Activated T-helper 1 cell treated with anti-CD3 and anti-CD28 coated beads, Interleukin-12 subunit alpha, Interleukin-12 subunit beta, Interleukin-2, Interleukin-4 antibody, amounts not matched to agents 30 ng/mL and 10 ng/mL and 1 ng/mL, durations not matched to agents 14 hours and 24 hours and 36 hours (primary cell): ENCODE data around the gene WDR20. TPM values are rescaled to one million over a fixed set of nuclear protein-coding genes. Genes with fewer than 3 reads are reported as not detected.
"Not testable (repeated sequence)": the region's sequence is repeated elsewhere in the genome, so short reads cannot be mapped to it uniquely, and the experiment has no call there.

Source experiments
- DNase-seq: peaks from one replicate; pipeline ENCODE4 v3.0.0; 2021; ENCODE audit warnings: low spot score
- H3K27ac Mint-ChIP-seq: one replicate; pipeline ENCODE4 v1.8.0; 2021; ENCODE audit warnings: mild to moderate bottlenecking, mixed read lengths
- H3K27me3 Mint-ChIP-seq: one replicate; pipeline ENCODE4 v1.8.0; 2022; ENCODE audit warnings: mild to moderate bottlenecking, moderate library complexity, mixed read lengths; ENCODE audit not compliant: insufficient read depth
- H3K36me3 Mint-ChIP-seq: one replicate; pipeline ENCODE4 v1.8.0; 2021; ENCODE audit warnings: low read depth, mixed read lengths
- H3K4me1 Mint-ChIP-seq: one replicate; pipeline ENCODE4 v1.8.0; 2021; ENCODE audit warnings: low read depth, mixed read lengths
- H3K4me3 Mint-ChIP-seq: one replicate; pipeline ENCODE4 v1.8.0; 2021; ENCODE audit warnings: mild to moderate bottlenecking, moderate library complexity, mixed read lengths
- H3K9me3 Mint-ChIP-seq: one replicate; pipeline ENCODE4 v1.8.0; 2021; ENCODE audit warnings: mixed read lengths
- intact Hi-C: fragments of 100-400 bp; cut with micrococcal nuclease; formaldehyde crosslinking; loops from one replicate; pipeline ENCODE4 v1.15.1; 2024
- total RNA-seq: library from RNA; stranded (reverse); gene quantifications from 2 replicates; pipeline ENCODE4 v1.2.3, GENCODE V29; 2022

The WDR20 gene
- total RNA-seq, 1 donor from 2014 or later: 33.9 TPM

- H3K27ac Mint-ChIP-seq: no peak overlapping the region
- no peaks in the 10 kb centered on the region for H3K36me3 Mint-ChIP-seq
- H3K9me3 Mint-ChIP-seq: no peaks in the 10 kb centered on the region
- no peak overlapping the region for H3K4me3 Mint-ChIP-seq
- intact Hi-C loops: no loop called here
- H3K4me1 Mint-ChIP-seq: no peaks in the 10 kb centered on the region
- H3K27me3 Mint-ChIP-seq: peaks cover 4% of the 10 kb centered on the region
- DNase-seq: no peak
Observed at GRCh38 chr14:102111101-102111500, 28.6 kb upstream of the WDR20 start.

GRCh38 chr14:102116361-102117180, 23.1 kb upstream of the WDR20 start:
- Mint-ChIP-seq H3K27ac (no peak overlapping the region), H3K4me3 (no peak overlapping the region), H3K27me3 (no peaks in the 10 kb centered on the region), H3K36me3 (no peaks in the 10 kb centered on the region), H3K9me3 (peaks cover 9% of the 10 kb centered on the region), H3K4me1 (no peaks in the 10 kb centered on the region)
- intact Hi-C loops: no loop called here
- DNase-seq: no peak

GRCh38 chr14:102117852-102118251, 21.8 kb upstream of the WDR20 start:
- H3K36me3 Mint-ChIP-seq: no peaks in the 10 kb centered on the region

GRCh38 chr14:102120888-102121287, 18.8 kb upstream of the WDR20 start:
- Mint-ChIP-seq H3K27me3 (peaks cover 1% of the 10 kb centered on the region), H3K4me3 (no peak overlapping the region), H3K4me1 (no peaks in the 10 kb centered on the region), H3K9me3 (peaks cover 9% of the 10 kb centered on the region), H3K27ac (no peak overlapping the region), H3K36me3 (no peaks in the 10 kb centered on the region)
- DNase-seq: no peak
- intact Hi-C loops: no loop called here

More at GRCh38 chr14:102117852-102118251, 21.8 kb upstream of the WDR20 start:
- Mint-ChIP-seq H3K27me3 (no peaks in the 10 kb centered on the region), H3K9me3 (peaks cover 9% of the 10 kb centered on the region), H3K27ac (no peak overlapping the region), H3K4me1 (no peaks in the 10 kb centered on the region), H3K4me3 (no peak overlapping the region)
- intact Hi-C loops: no loop called here
- no peak for DNase-seq

- intact Hi-C loops: no loop called here
Observed at GRCh38 chr14:102121567-102121966, 18.1 kb upstream of the WDR20 start.

GRCh38 chr14:102124419-102124818, 15.3 kb upstream of the WDR20 start:
- no peak for DNase-seq
- Mint-ChIP-seq H3K36me3 (no peaks in the 10 kb centered on the region), H3K27me3 (peaks cover 1% of the 10 kb centered on the region), H3K4me3 (no peak overlapping the region), H3K27ac (no peak overlapping the region), H3K4me1 (no peaks in the 10 kb centered on the region), H3K9me3 (no peaks in the 10 kb centered on the region)
- intact Hi-C loops: no loop called here

More at GRCh38 chr14:102121567-102121966, 18.1 kb upstream of the WDR20 start:
- Mint-ChIP-seq H3K27me3 (peaks cover 1% of the 10 kb centered on the region), H3K4me1 (no peaks in the 10 kb centered on the region), H3K27ac (no peak overlapping the region), H3K4me3 (no peak overlapping the region), H3K36me3 (no peaks in the 10 kb centered on the region), H3K9me3 (peaks cover 9% of the 10 kb centered on the region)
- DNase-seq: no peak

GRCh38 chr14:102125546-102125945, 14.2 kb upstream of the WDR20 start:
- H3K9me3 Mint-ChIP-seq: no peaks in the 10 kb centered on the region
- DNase-seq: no peak
- intact Hi-C loops: no loop called here
- no peaks in the 10 kb centered on the region for H3K36me3 Mint-ChIP-seq
- H3K27ac Mint-ChIP-seq: no peak overlapping the region
- peaks cover 1% of the 10 kb centered on the region for H3K27me3 Mint-ChIP-seq
- no peak overlapping the region for H3K4me3 Mint-ChIP-seq
- H3K4me1 Mint-ChIP-seq: no peaks in the 10 kb centered on the region

- H3K36me3 Mint-ChIP-seq: no peaks in the 10 kb centered on the region
- intact Hi-C loops: no loop called here
- H3K9me3 Mint-ChIP-seq: no peaks in the 10 kb centered on the region
- H3K27ac Mint-ChIP-seq: no peak overlapping the region
- no peak for DNase-seq
- H3K4me1 Mint-ChIP-seq: no peaks in the 10 kb centered on the region
- no peak overlapping the region for H3K4me3 Mint-ChIP-seq
- peaks cover 1% of the 10 kb centered on the region for H3K27me3 Mint-ChIP-seq
Observed at GRCh38 chr14:102126807-102127455, 12.8 kb upstream of the WDR20 start.

GRCh38 chr14:102131741-102132140, 8.0 kb upstream of the WDR20 start:
- no peaks in the 10 kb centered on the region for H3K36me3 Mint-ChIP-seq

GRCh38 chr14:102134021-102134420, 5.7 kb upstream of the WDR20 start:
- not testable (repeated sequence) for H3K4me3 Mint-ChIP-seq, H3K4me1 Mint-ChIP-seq, H3K27me3 Mint-ChIP-seq

More at GRCh38 chr14:102131741-102132140, 8.0 kb upstream of the WDR20 start:
- Mint-ChIP-seq H3K4me1 (no peaks in the 10 kb centered on the region), H3K27me3 (no peaks in the 10 kb centered on the region), H3K9me3 (no peaks in the 10 kb centered on the region), H3K4me3 (no peak overlapping the region), H3K27ac (no peak overlapping the region)
- DNase-seq: no peak
- intact Hi-C loops: no loop called here

GRCh38 chr14:102134719-102135118, 5.0 kb upstream of the WDR20 start:
- not testable (repeated sequence) for H3K27me3 Mint-ChIP-seq, H3K4me3 Mint-ChIP-seq
- intact Hi-C loops: loop anchor here (5.0 kb wide), 1 partner anchor 1198 kb away; the partner anchor contains the start of gene EIF5

More at GRCh38 chr14:102134021-102134420, 5.7 kb upstream of the WDR20 start:
- intact Hi-C loops, DNase-seq, H3K27ac Mint-ChIP-seq, H3K9me3 Mint-ChIP-seq, H3K36me3 Mint-ChIP-seq: not testable (repeated sequence)

GRCh38 chr14:102135456-102135855, 4.2 kb upstream of the WDR20 start:
- H3K27ac Mint-ChIP-seq, DNase-seq, H3K9me3 Mint-ChIP-seq, H3K36me3 Mint-ChIP-seq, H3K4me3 Mint-ChIP-seq, H3K27me3 Mint-ChIP-seq: not testable (repeated sequence)
- H3K4me1 Mint-ChIP-seq: peaks cover 11% of the 10 kb centered on the region
- intact Hi-C loops: loop anchor here (5.0 kb wide), 1 partner anchor 1197 kb away; the partner anchor contains the start of gene EIF5

More at GRCh38 chr14:102134719-102135118, 5.0 kb upstream of the WDR20 start:
- H3K36me3 Mint-ChIP-seq, H3K9me3 Mint-ChIP-seq, DNase-seq, H3K27ac Mint-ChIP-seq: not testable (repeated sequence)
- peaks cover 10% of the 10 kb centered on the region for H3K4me1 Mint-ChIP-seq

GRCh38 chr14:102138535-102138934, 1.2 kb upstream of the WDR20 start:
- Mint-ChIP-seq H3K27me3 (no peaks in the 10 kb centered on the region), H3K27ac (peak overlapping the region; percentile 91), H3K9me3 (no peaks in the 10 kb centered on the region), H3K4me3 (peak overlapping the region; percentile 94), H3K4me1 (peaks cover 19% of the 10 kb centered on the region), H3K36me3 (no peaks in the 10 kb centered on the region)
- no peak for DNase-seq
- intact Hi-C loops: loop anchor here (2.0 to 5.0 kb wide), 3 partner anchors 176 to 1424 kb away; partner anchors contain the start of genes BAG5, COA8 and EIF5
